ENCODE results near the gene PRRC2C. TPM values are rescaled to one million over a fixed set of nuclear protein-coding genes. Genes with fewer than 3 reads are reported as not detected.
A peak's percentile ranks its signal among the peaks of the same experiment; 100 is the strongest.

PRRC2C gene
- total and polyA plus RNA-seq, 2 experiments from 2014 or later: 186 to 368 TPM

- no peaks in the 10 kb centered on the region for H3F3A ChIP-seq (replicated peaks; ENCODE audit: low read depth)
- no peak overlapping the region for H3K4me3 ChIP-seq
- H3K4me2 ChIP-seq: 0 out of 2 replicates have a peak overlapping the region, but pooled peaks have one; percentile 17
- Mint-ChIP-seq H3K9me3 (no peaks in the 10 kb centered on the region), H3K36me3 (ENCODE audit: low read depth) (no peaks in the 10 kb centered on the region), H3K27ac (peak overlapping the region; percentile 47), H3K4me1 (peaks cover 10% of the 10 kb centered on the region), H3K27me3 (ENCODE audit: insufficient read depth, low read depth, poor library complexity) (peaks cover 1% of the 10 kb centered on the region), H3K4me3 (no peak overlapping the region)
- no peaks in the 10 kb centered on the region for H3K27me3 ChIP-seq (ENCODE audit: insufficient read depth)
- no peak; the same call in 2 of the 3 replicates for ATAC-seq
- peak; percentile 46 for DNase-seq (ENCODE audit: low spot score)
- no peaks in the 10 kb centered on the region for H3K4me1 ChIP-seq (ENCODE audit: insufficient read depth)
- no peaks in the 10 kb centered on the region for H3K79me2 ChIP-seq (replicated peaks; ENCODE audit: insufficient read depth)
- no peaks in the 10 kb centered on the region for H3K36me3 ChIP-seq (ENCODE audit: insufficient read depth)
- peak overlapping the region; percentile 64; the same call in 1 of the 2 replicates for H3K27ac ChIP-seq (ENCODE audit: low read depth)
- no peaks in the 10 kb centered on the region for H4K20me1 ChIP-seq (replicated peaks; ENCODE audit: insufficient read depth)
- no peaks in the 10 kb centered on the region for H3K9me2 ChIP-seq (ENCODE audit: insufficient read depth)
- peak overlapping the region; percentile 76 for H2AFZ ChIP-seq
- no peak for TF ChIP-seq JUNB (IDR thresholded peaks at IDR 0.05; ENCODE audit: unreplicated experiment)
These were observed 5.3 kb upstream of the PRRC2C start for GRCh38 chr1:171480035-171480434.

- no peaks in the 10 kb centered on the region for H3K9me3 Mint-ChIP-seq
- H3K27ac ChIP-seq (ENCODE audit: low read depth): peak overlapping the region; percentile 85; the same call in 1 of the 2 replicates
- H3K4me1 ChIP-seq (ENCODE audit: insufficient read depth): peaks cover 10% of the 10 kb centered on the region; the same call in 1 of the 2 replicates
- H3K4me1 Mint-ChIP-seq: peaks cover 25% of the 10 kb centered on the region
- peak overlapping the region; percentile 75; the same call in 1 of the 2 replicates for H2AFZ ChIP-seq
- peak overlapping the region; percentile 85 for H3K4me3 ChIP-seq
- H3K27me3 Mint-ChIP-seq (ENCODE audit: insufficient read depth, low read depth, poor library complexity): peaks cover 4% of the 10 kb centered on the region
- peaks cover 33% of the 10 kb centered on the region for H4K20me1 ChIP-seq (replicated peaks; ENCODE audit: insufficient read depth)
- ATAC-seq: peak; percentile 5; the same call in 1 of the 3 replicates
- H3K79me2 ChIP-seq (replicated peaks; ENCODE audit: insufficient read depth): peaks cover 44% of the 10 kb centered on the region
- peak overlapping the region; percentile 71 for H3K4me2 ChIP-seq
- 0 out of 3 replicates have a peak, but pooled peaks cover 3% of the 10 kb centered on the region for H3K36me3 Mint-ChIP-seq (ENCODE audit: low read depth)
- no peak for DNase-seq (ENCODE audit: low spot score)
- no peaks in the 10 kb centered on the region for H3K27me3 ChIP-seq (ENCODE audit: insufficient read depth)
- no peaks in the 10 kb centered on the region for H3F3A ChIP-seq (replicated peaks; ENCODE audit: low read depth)
- no peaks in the 10 kb centered on the region for H3K36me3 ChIP-seq (ENCODE audit: insufficient read depth)
- H3K9me2 ChIP-seq (ENCODE audit: insufficient read depth): no peaks in the 10 kb centered on the region
- H3K27ac Mint-ChIP-seq: peak overlapping the region; percentile 98
- peak overlapping the region; percentile 95 for H3K4me3 Mint-ChIP-seq
- TF ChIP-seq EZH2phosphoT487 (IDR thresholded peaks at IDR 0.05; ENCODE audit: unreplicated experiment): no peak
- TF ChIP-seq, protein P1, sequence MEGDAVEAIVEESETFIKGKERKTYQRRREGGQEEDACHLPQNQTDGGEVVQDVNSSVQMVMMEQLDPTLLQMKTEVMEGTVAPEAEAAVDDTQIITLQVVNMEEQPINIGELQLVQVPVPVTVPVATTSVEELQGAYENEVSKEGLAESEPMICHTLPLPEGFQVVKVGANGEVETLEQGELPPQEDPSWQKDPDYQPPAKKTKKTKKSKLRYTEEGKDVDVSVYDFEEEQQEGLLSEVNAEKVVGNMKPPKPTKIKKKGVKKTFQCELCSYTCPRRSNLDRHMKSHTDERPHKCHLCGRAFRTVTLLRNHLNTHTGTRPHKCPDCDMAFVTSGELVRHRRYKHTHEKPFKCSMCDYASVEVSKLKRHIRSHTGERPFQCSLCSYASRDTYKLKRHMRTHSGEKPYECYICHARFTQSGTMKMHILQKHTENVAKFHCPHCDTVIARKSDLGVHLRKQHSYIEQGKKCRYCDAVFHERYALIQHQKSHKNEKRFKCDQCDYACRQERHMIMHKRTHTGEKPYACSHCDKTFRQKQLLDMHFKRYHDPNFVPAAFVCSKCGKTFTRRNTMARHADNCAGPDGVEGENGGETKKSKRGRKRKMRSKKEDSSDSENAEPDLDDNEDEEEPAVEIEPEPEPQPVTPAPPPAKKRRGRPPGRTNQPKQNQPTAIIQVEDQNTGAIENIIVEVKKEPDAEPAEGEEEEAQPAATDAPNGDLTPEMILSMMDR (conservative IDR thresholded peaks at IDR 0.05; ENCODE audit: low read depth in 2 of 2): no peak
- TF ChIP-seq NANOG (IDR thresholded peaks at IDR 0.05; ENCODE audit: borderline replicate concordance): no peak
- no peak for TF ChIP-seq CREB1 (CRISPR knock-in tag; IDR thresholded peaks at IDR 0.05; ENCODE audit: low read depth)
- TF ChIP-seq ZNF462 (CRISPR knock-in tag; IDR thresholded peaks at IDR 0.05): no peak
- TF ChIP-seq EZH2 (IDR thresholded peaks at IDR 0.05; ENCODE audit: low read depth, unreplicated experiment): no peak
- TF ChIP-seq ZNF114 (CRISPR knock-in tag; IDR thresholded peaks at IDR 0.05): no peak
- no peak for TF ChIP-seq JUNB (IDR thresholded peaks at IDR 0.05; ENCODE audit: unreplicated experiment)
- TF ChIP-seq POLR2AphosphoS5 (IDR thresholded peaks at IDR 0.05; ENCODE audit: low read depth): no peak
These were observed 463 bp upstream of the PRRC2C start for GRCh38 chr1:171484760-171485374.
